Measurements from ENCODE around the gene USF2. TPM values are rescaled to one million over a fixed set of nuclear protein-coding genes. Genes with fewer than 3 reads are reported as not detected.

The USF2 gene
- total RNA-seq, 1 donor from 2014 or later = 70.0 TPM

DNA sequence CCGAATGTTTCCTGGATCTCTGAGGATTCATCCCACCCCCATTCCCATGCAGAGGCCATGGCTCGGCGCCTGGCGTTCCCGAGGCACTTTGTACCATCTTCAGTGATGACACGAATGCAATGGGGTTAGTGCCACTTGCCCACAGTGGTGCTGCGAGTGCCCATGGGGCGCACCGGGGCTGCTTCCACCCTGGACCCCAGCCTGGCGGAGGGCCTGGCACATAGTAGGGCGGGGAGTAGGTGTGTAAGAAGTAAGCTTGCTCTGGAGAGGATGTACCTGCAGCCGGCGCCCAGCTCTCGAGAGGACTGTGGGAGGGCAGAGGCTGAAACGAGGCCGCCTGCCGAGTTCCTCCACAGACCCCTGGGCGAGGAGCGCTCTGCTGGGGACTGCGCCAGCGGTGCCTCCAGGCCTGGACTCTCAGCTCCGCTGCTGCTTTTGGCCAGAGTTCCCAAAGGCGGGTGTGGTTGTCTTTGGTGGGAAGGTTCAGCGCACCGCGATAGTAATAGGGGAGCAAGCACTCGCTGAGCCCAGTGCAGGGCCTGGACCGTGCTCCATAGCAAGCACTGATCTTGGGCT lies 8.0 kb downstream of the USF2 start:
- no peak overlapping the region for H3K4me3 ChIP-seq (ENCODE audit: insufficient read depth, low read depth, low read length)
- H3K27me3 ChIP-seq (ENCODE audit: insufficient read depth, low read length) = no peaks in the 10 kb centered on the region
- H3K36me3 ChIP-seq (ENCODE audit: insufficient read depth, low read length) = peaks cover 5% of the 10 kb centered on the region
- peaks cover 14% of the 10 kb centered on the region for H4K20me1 ChIP-seq (ENCODE audit: insufficient read depth, low read length)
- H3K27ac ChIP-seq (ENCODE audit: low read depth, low read length) = no peak overlapping the region
- DNase-seq (ENCODE audit: low read depth) (no peak), FAIRE-seq (no peak)
- no peaks in the 10 kb centered on the region for H3K4me1 Mint-ChIP-seq (ENCODE audit: low read depth, unreplicated experiment)
- peaks cover 11% of the 10 kb centered on the region for H3K36me3 Mint-ChIP-seq (ENCODE audit: low read depth, unreplicated experiment)
- H3K27me3 Mint-ChIP-seq (ENCODE audit: low read depth, unreplicated experiment) = peaks cover 3% of the 10 kb centered on the region
- H3K4me1 ChIP-seq (ENCODE audit: insufficient read depth, low read length) = no peaks in the 10 kb centered on the region
- no peak overlapping the region for H3K9ac ChIP-seq (ENCODE audit: low read length)
- H3K4me3 Mint-ChIP-seq (ENCODE audit: unreplicated experiment) = no peak overlapping the region
- H3K79me2 ChIP-seq (ENCODE audit: insufficient read depth, low read length) = no peaks in the 10 kb centered on the region
- H3K9me3 Mint-ChIP-seq (ENCODE audit: unreplicated experiment) = no peaks in the 10 kb centered on the region
- TF ChIP-seq, protein P1, sequence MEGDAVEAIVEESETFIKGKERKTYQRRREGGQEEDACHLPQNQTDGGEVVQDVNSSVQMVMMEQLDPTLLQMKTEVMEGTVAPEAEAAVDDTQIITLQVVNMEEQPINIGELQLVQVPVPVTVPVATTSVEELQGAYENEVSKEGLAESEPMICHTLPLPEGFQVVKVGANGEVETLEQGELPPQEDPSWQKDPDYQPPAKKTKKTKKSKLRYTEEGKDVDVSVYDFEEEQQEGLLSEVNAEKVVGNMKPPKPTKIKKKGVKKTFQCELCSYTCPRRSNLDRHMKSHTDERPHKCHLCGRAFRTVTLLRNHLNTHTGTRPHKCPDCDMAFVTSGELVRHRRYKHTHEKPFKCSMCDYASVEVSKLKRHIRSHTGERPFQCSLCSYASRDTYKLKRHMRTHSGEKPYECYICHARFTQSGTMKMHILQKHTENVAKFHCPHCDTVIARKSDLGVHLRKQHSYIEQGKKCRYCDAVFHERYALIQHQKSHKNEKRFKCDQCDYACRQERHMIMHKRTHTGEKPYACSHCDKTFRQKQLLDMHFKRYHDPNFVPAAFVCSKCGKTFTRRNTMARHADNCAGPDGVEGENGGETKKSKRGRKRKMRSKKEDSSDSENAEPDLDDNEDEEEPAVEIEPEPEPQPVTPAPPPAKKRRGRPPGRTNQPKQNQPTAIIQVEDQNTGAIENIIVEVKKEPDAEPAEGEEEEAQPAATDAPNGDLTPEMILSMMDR (IDR thresholded peaks at IDR 0.05; ENCODE audit: insufficient read depth, low read depth, low read length) = no peak
- TF ChIP-seq EZH2 (IDR thresholded peaks at IDR 0.05; ENCODE audit: insufficient read depth, low read length) = no peak
- no peak overlapping the region for H2AFZ ChIP-seq (ENCODE audit: low read depth, low read length)
- H3K9me3 ChIP-seq (ENCODE audit: insufficient read depth, low read depth, low read length) = no peaks in the 10 kb centered on the region
- no peak overlapping the region for H3K27ac Mint-ChIP-seq (ENCODE audit: unreplicated experiment)
- no peak overlapping the region for H3K4me2 ChIP-seq (ENCODE audit: low read length)

DNA sequence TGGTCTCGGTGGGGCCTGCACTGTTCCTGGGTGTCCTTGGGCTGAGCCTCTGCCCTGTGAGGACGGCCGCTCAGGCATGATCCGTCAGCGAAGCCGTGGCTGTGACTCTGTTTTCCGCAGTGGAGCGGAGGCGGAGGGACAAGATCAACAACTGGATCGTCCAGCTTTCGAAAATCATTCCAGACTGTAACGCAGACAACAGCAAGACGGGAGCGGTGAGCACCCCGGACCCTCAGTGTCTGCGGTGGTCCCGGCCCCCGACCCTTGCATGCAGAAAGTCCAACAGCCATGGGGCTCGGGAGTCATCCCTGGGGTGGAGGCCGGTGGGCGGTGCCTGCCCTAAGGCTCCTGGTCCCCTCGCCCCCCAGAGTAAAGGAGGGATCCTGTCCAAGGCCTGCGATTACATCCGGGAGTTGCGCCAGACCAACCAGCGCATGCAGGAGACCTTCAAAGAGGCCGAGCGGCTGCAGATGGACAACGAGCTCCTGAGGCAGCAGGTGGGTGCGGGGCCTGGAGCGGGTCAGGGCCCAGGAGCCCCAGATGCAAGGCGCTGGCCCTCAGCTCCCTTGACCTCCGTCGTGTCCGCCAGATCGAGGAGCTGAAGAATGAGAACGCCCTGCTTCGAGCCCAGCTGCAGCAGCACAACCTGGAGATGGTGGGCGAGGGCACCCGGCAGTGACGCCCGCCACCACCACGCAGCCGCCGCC lies 10.0 kb downstream of the USF2 start:
- TF ChIP-seq EZH2 (IDR thresholded peaks at IDR 0.05; ENCODE audit: insufficient read depth, low read length) = no peak
- TF ChIP-seq, protein P1 (IDR thresholded peaks at IDR 0.05; ENCODE audit: insufficient read depth, low read depth, low read length) = no peak
- FAIRE-seq = no peak

DNA sequence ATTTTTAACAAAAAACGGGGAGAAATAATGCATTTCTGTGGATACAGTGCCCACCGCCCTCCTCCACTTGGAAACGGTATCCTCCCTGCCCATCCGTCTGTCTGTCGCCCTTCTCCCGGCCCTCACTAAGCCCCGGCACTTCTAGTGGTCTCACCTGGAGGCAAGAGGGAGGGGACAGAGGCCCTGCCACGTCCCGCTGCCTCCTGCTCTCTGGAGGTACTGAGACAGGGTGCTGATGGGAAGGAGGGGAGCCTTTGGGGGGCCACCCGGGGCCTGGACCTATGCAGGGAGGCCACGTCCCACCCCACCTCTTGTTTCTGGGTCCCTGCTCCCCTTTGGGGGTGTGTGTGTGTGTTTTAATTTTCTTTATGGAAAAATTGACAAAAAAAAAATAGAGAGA lies 10.6 kb downstream of the USF2 start:
- Histone ChIP-seq H3K36me3 (ENCODE audit: insufficient read depth, low read length) (no peaks in the 10 kb centered on the region), H3K4me1 (ENCODE audit: insufficient read depth, low read length) (no peaks in the 10 kb centered on the region), H3K27ac (ENCODE audit: low read depth, low read length) (no peak overlapping the region), H3K9ac (ENCODE audit: low read length) (no peak overlapping the region), H3K4me3 (ENCODE audit: insufficient read depth, low read depth, low read length) (no peak overlapping the region), H2AFZ (ENCODE audit: low read depth, low read length) (no peak overlapping the region), H3K4me2 (ENCODE audit: low read length) (no peak overlapping the region), H3K79me2 (ENCODE audit: insufficient read depth, low read length) (no peaks in the 10 kb centered on the region), H3K27me3 (ENCODE audit: insufficient read depth, low read length) (peaks cover 11% of the 10 kb centered on the region), H3K9me3 (ENCODE audit: insufficient read depth, low read depth, low read length) (no peaks in the 10 kb centered on the region), H4K20me1 (ENCODE audit: insufficient read depth, low read length) (peaks cover 5% of the 10 kb centered on the region)
- H3K9me3 Mint-ChIP-seq (ENCODE audit: unreplicated experiment) = no peaks in the 10 kb centered on the region
- no peak for DNase-seq (ENCODE audit: low read depth)
- peak overlapping the region; percentile 72 for H3K27ac Mint-ChIP-seq (ENCODE audit: unreplicated experiment)
- H3K4me3 Mint-ChIP-seq (ENCODE audit: unreplicated experiment) = no peak overlapping the region
- H3K27me3 Mint-ChIP-seq (ENCODE audit: low read depth, unreplicated experiment) = peaks cover 20% of the 10 kb centered on the region
- no peak for TF ChIP-seq EZH2 (IDR thresholded peaks at IDR 0.05; ENCODE audit: insufficient read depth, low read length)
- TF ChIP-seq, protein P1 (IDR thresholded peaks at IDR 0.05; ENCODE audit: insufficient read depth, low read depth, low read length) = no peak
- H3K4me1 Mint-ChIP-seq (ENCODE audit: low read depth, unreplicated experiment) = no peaks in the 10 kb centered on the region
- no peak for FAIRE-seq
- H3K36me3 Mint-ChIP-seq (ENCODE audit: low read depth, unreplicated experiment) = peaks cover 3% of the 10 kb centered on the region

More for the DNA sequence above, 10.0 kb downstream of the USF2 start:
- H3K36me3 Mint-ChIP-seq (ENCODE audit: low read depth, unreplicated experiment) = peaks cover 7% of the 10 kb centered on the region
- H3K9me3 Mint-ChIP-seq (ENCODE audit: unreplicated experiment) = no peaks in the 10 kb centered on the region
- H2AFZ ChIP-seq (ENCODE audit: low read depth, low read length) = no peak overlapping the region
- no peak overlapping the region for H3K27ac ChIP-seq (ENCODE audit: low read depth, low read length)
- no peak overlapping the region for H3K9ac ChIP-seq (ENCODE audit: low read length)
- H3K4me1 ChIP-seq (ENCODE audit: insufficient read depth, low read length) = no peaks in the 10 kb centered on the region
- peaks cover 2% of the 10 kb centered on the region for H3K36me3 ChIP-seq (ENCODE audit: insufficient read depth, low read length)
- H3K27me3 Mint-ChIP-seq (ENCODE audit: low read depth, unreplicated experiment) = peaks cover 18% of the 10 kb centered on the region
- no peaks in the 10 kb centered on the region for H3K4me1 Mint-ChIP-seq (ENCODE audit: low read depth, unreplicated experiment)
- no peak for DNase-seq (ENCODE audit: low read depth)
- no peak overlapping the region for H3K4me2 ChIP-seq (ENCODE audit: low read length)
- no peaks in the 10 kb centered on the region for H3K79me2 ChIP-seq (ENCODE audit: insufficient read depth, low read length)
- peaks cover 5% of the 10 kb centered on the region for H4K20me1 ChIP-seq (ENCODE audit: insufficient read depth, low read length)
- peaks cover 11% of the 10 kb centered on the region for H3K27me3 ChIP-seq (ENCODE audit: insufficient read depth, low read length)
- no peak overlapping the region for H3K4me3 Mint-ChIP-seq (ENCODE audit: unreplicated experiment)
- no peaks in the 10 kb centered on the region for H3K9me3 ChIP-seq (ENCODE audit: insufficient read depth, low read depth, low read length)
- H3K4me3 ChIP-seq (ENCODE audit: insufficient read depth, low read depth, low read length) = no peak overlapping the region
- H3K27ac Mint-ChIP-seq (ENCODE audit: unreplicated experiment) = no peak overlapping the region
